ENCODE data around the gene HACL1. TPM values are rescaled to one million over a fixed set of nuclear protein-coding genes. Genes with fewer than 3 reads are reported as not detected.
"Not testable (repeated sequence)": the region's sequence is repeated elsewhere in the genome, so short reads cannot be mapped to it uniquely, and the experiment has no call there.

The HACL1 gene
- total and polyA plus RNA-seq, 2 donors (not counting 3 experiments of a cell fraction or from before 2014, with no cell fraction given) = 16.5 to 27.4 TPM

- H3K79me2 ChIP-seq (ENCODE audit: control insufficient read depth, insufficient read depth, low read length) = no peaks in the 10 kb centered on the region
- dilution Hi-C loops (cut with MboI; ENCODE audit: extremely low pct_ligation_motif_present, low sequenced_read_pairs) = no loop called here
- DNase-seq (ENCODE audit: low read depth, low spot score) (peak; percentile 43), FAIRE-seq (peak; percentile 56)
- no peaks in the 10 kb centered on the region for H3K27me3 ChIP-seq (ENCODE audit: control insufficient read depth in 2 of 2, insufficient read depth in 2 of 2, low read length in 2 of 2)
- no TSS peak for BruUV-seq (replicated peaks)
- no peaks in the 10 kb centered on the region for H3K36me3 ChIP-seq (ENCODE audit: control insufficient read depth in 2 of 2, extremely low read depth in 1 of 2, insufficient read depth in 2 of 2, low read length in 2 of 2)
- CTCF ChIA-PET = interaction anchor here (1.4 kb wide), 1 partner anchor 24 kb away, joined by 4 read pairs; no protein-coding TSS in a partner anchor
- peaks cover 30% of the 10 kb centered on the region for H3K4me1 ChIP-seq (ENCODE audit: control insufficient read depth, extremely low read depth, insufficient read depth, low read length)
- H2AFZ ChIP-seq (ENCODE audit: low read depth, low read length) = no peak overlapping the region
- H3K27ac ChIP-seq (ENCODE audit: insufficient read depth, low read depth, low read length) = no peak overlapping the region
- no peaks in the 10 kb centered on the region for H3K9me1 ChIP-seq (replicated peaks; ENCODE audit: control insufficient read depth, extremely low read depth, insufficient read depth, low read length)
- intact Hi-C loops (cut with micrococcal nuclease) = no loop called here
- no peak overlapping the region for H3K4me3 ChIP-seq (replicated peaks in 1 of 3; ENCODE audit: insufficient read depth in 1 of 3, low read depth in 1 of 3, low read length in 3 of 3)
- no peaks in the 10 kb centered on the region for H3K9me3 ChIP-seq (replicated peaks; ENCODE audit: control insufficient read depth, insufficient read depth, low read length)
- H4K20me1 ChIP-seq (replicated peaks; ENCODE audit: control insufficient read depth, extremely low read depth, insufficient read depth, low read length) = no peaks in the 10 kb centered on the region
- no peak overlapping the region for H3K9ac ChIP-seq (replicated peaks; ENCODE audit: extremely low read depth, insufficient read depth, low read length)
- POLR2A ChIA-PET = interaction anchor here (0.7 to 1.0 kb wide), 2 partner anchors 191 to 659 kb away, joined by 3 to 4 read pairs; partner anchors contain the start of genes ANKRD28 and OXNAD1
- no peak for TF ChIP-seq MAX (IDR thresholded peaks at IDR 0.05; ENCODE audit: insufficient read depth, insufficient read length)
- TF ChIP-seq CTCF (IDR thresholded peaks at IDR 0.05; ENCODE audit: extremely low read depth in 1 of 2, insufficient read depth in 1 of 2, low read depth in 1 of 2, low read length in 2 of 2) = no peak
- no peak for TF ChIP-seq POLR2AphosphoS5 (IDR thresholded peaks at IDR 0.05; ENCODE audit: insufficient read depth, low read depth, low read length)
- TF ChIP-seq JUN (IDR thresholded peaks at IDR 0.05; ENCODE audit: borderline replicate concordance, insufficient read depth, insufficient read length, low read depth) = no peak
- TF ChIP-seq MYC (IDR thresholded peaks at IDR 0.05; ENCODE audit: low read depth, low read length) = no peak
- H3K4me2 ChIP-seq (ENCODE audit: insufficient read depth, low read length) = no peak overlapping the region
These were observed 5.1 kb upstream of the HACL1 start for GRCh38 chr3:15606434-15606891.

GRCh38 chr3:15604584-15604983 is 3.2 kb upstream of the HACL1 start:
- FAIRE-seq; H3K4me2 ChIP-seq (ENCODE audit: insufficient read depth, low read length); POLR2A ChIA-PET; DNase-seq (ENCODE audit: low read depth, low spot score); H3K9ac ChIP-seq (replicated peaks; ENCODE audit: extremely low read depth, insufficient read depth, low read length); dilution Hi-C loops (cut with MboI; ENCODE audit: extremely low pct_ligation_motif_present, low sequenced_read_pairs); intact Hi-C loops (cut with micrococcal nuclease); H3K9me3 ChIP-seq (replicated peaks; ENCODE audit: control insufficient read depth, insufficient read depth, low read length); H3K9me1 ChIP-seq (replicated peaks; ENCODE audit: control insufficient read depth, extremely low read depth, insufficient read depth, low read length); H3K79me2 ChIP-seq (ENCODE audit: control insufficient read depth, insufficient read depth, low read length); H3K36me3 ChIP-seq (ENCODE audit: control insufficient read depth in 2 of 2, extremely low read depth in 1 of 2, insufficient read depth in 2 of 2, low read length in 2 of 2); H3K27me3 ChIP-seq (ENCODE audit: control insufficient read depth in 2 of 2, insufficient read depth in 2 of 2, low read length in 2 of 2); H3K4me3 ChIP-seq (replicated peaks in 1 of 3; ENCODE audit: insufficient read depth in 1 of 3, low read depth in 1 of 3, low read length in 3 of 3); BruUV-seq (replicated peaks); H3K27ac ChIP-seq (ENCODE audit: insufficient read depth, low read depth, low read length); H2AFZ ChIP-seq (ENCODE audit: low read depth, low read length); H4K20me1 ChIP-seq (replicated peaks; ENCODE audit: control insufficient read depth, extremely low read depth, insufficient read depth, low read length): not testable (repeated sequence)
- CTCF ChIA-PET = interaction anchor here (1.4 kb wide), 1 partner anchor 26 kb away, joined by 4 read pairs; no protein-coding TSS in a partner anchor
- peaks cover 38% of the 10 kb centered on the region for H3K4me1 ChIP-seq (ENCODE audit: control insufficient read depth, extremely low read depth, insufficient read depth, low read length)

GRCh38 chr3:15602816-15603215 is 1.4 kb upstream of the HACL1 start:
- FAIRE-seq; H3K9ac ChIP-seq (replicated peaks; ENCODE audit: extremely low read depth, insufficient read depth, low read length); H3K4me2 ChIP-seq (ENCODE audit: insufficient read depth, low read length); H3K9me3 ChIP-seq (replicated peaks; ENCODE audit: control insufficient read depth, insufficient read depth, low read length); DNase-seq (ENCODE audit: low read depth, low spot score); intact Hi-C loops (cut with micrococcal nuclease); H3K36me3 ChIP-seq (ENCODE audit: control insufficient read depth in 2 of 2, extremely low read depth in 1 of 2, insufficient read depth in 2 of 2, low read length in 2 of 2); H4K20me1 ChIP-seq (replicated peaks; ENCODE audit: control insufficient read depth, extremely low read depth, insufficient read depth, low read length); H3K79me2 ChIP-seq (ENCODE audit: control insufficient read depth, insufficient read depth, low read length); BruUV-seq (replicated peaks); H3K27me3 ChIP-seq (ENCODE audit: control insufficient read depth in 2 of 2, insufficient read depth in 2 of 2, low read length in 2 of 2); H3K27ac ChIP-seq (ENCODE audit: insufficient read depth, low read depth, low read length); CTCF ChIA-PET; H2AFZ ChIP-seq (ENCODE audit: low read depth, low read length); POLR2A ChIA-PET; dilution Hi-C loops (cut with MboI; ENCODE audit: extremely low pct_ligation_motif_present, low sequenced_read_pairs); H3K9me1 ChIP-seq (replicated peaks; ENCODE audit: control insufficient read depth, extremely low read depth, insufficient read depth, low read length); H3K4me3 ChIP-seq (replicated peaks in 1 of 3; ENCODE audit: insufficient read depth in 1 of 3, low read depth in 1 of 3, low read length in 3 of 3): not testable (repeated sequence)
- peaks cover 28% of the 10 kb centered on the region for H3K4me1 ChIP-seq (ENCODE audit: control insufficient read depth, extremely low read depth, insufficient read depth, low read length)
